T-helper 1 cell treated with Interleukin-12 subunit alpha and Interleukin-12 subunit beta and Interleukin-4 antibody, amounts not matched to agents 30 μg/mL and 1 μg/mL, for 36 hours (primary cell): Measurements from ENCODE around the gene DPH1.
A peak's percentile ranks its signal among the peaks of the same experiment; 100 is the strongest.
"Not testable (repeated sequence)": the region's sequence is repeated elsewhere in the genome, so short reads cannot be mapped to it uniquely, and the experiment has no call there.

Experiments used
- H3K27ac Mint-ChIP-seq: one replicate; pipeline ENCODE4 v1.8.0; 2021; ENCODE audit warnings: mild to moderate bottlenecking, mixed read lengths
- H3K27me3 Mint-ChIP-seq: one replicate; pipeline ENCODE4 v1.8.0; 2021; ENCODE audit warnings: low read depth, mixed read lengths
- H3K36me3 Mint-ChIP-seq: one replicate; pipeline ENCODE4 v1.8.0; 2021; ENCODE audit warnings: low read depth, mixed read lengths
- H3K4me1 Mint-ChIP-seq: one replicate; pipeline ENCODE4 v1.8.0; 2021; ENCODE audit warnings: low read depth, mixed read lengths
- H3K4me3 Mint-ChIP-seq: one replicate; pipeline ENCODE4 v1.8.0; 2021; ENCODE audit warnings: mild to moderate bottlenecking, moderate library complexity, mixed read lengths
- H3K9me3 Mint-ChIP-seq: one replicate; pipeline ENCODE4 v1.8.0; 2021; ENCODE audit warnings: mixed read lengths

Gene DPH1

DNA sequence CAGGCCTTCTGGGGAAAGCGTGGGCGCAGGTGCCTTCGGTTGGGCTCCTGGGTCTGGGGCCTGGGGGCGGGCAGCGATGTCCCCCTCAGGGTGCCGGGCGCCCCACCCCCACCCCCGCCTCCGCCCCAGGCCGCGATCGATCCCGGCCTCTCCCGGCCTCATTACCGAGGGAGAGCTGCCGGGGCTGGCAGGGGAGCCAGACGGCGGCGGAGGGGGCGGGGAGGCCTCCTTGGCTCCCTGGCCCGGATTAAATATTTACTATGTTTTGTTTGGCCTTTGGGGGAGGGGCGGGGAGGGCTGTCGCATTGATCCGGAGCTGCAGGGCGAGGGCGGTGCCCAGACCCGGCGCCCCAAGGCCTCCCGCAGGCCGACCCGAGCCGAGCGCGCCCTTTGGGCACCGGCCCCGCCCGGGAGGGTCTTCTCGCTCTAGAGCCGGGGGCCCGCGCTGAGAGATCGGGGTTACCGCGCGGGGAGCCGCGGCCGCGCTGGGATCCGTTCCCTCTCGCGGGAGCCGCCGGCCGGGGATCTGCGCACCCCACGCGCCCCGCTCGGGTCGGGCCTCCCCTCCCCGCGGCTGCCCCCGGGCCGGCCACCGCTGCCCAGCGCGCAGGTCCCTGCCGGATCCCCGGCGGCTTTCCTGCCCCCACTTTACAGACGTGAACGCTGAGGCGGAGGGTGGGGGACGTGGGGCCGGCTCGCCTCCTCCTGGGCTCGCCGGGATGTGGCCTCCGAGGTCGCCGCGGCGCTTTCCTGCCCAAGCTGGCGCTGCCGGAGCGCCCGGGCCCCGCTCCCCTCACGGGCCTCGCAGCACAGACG, 31.8 kb upstream of the DPH1 start:
- Mint-ChIP-seq H3K9me3 (no peaks in the 10 kb centered on the region), H3K4me1 (no peaks in the 10 kb centered on the region), H3K27me3 (peaks cover 36% of the 10 kb centered on the region), H3K4me3 (no peak overlapping the region), H3K36me3 (no peaks in the 10 kb centered on the region), H3K27ac (no peak overlapping the region)

DNA sequence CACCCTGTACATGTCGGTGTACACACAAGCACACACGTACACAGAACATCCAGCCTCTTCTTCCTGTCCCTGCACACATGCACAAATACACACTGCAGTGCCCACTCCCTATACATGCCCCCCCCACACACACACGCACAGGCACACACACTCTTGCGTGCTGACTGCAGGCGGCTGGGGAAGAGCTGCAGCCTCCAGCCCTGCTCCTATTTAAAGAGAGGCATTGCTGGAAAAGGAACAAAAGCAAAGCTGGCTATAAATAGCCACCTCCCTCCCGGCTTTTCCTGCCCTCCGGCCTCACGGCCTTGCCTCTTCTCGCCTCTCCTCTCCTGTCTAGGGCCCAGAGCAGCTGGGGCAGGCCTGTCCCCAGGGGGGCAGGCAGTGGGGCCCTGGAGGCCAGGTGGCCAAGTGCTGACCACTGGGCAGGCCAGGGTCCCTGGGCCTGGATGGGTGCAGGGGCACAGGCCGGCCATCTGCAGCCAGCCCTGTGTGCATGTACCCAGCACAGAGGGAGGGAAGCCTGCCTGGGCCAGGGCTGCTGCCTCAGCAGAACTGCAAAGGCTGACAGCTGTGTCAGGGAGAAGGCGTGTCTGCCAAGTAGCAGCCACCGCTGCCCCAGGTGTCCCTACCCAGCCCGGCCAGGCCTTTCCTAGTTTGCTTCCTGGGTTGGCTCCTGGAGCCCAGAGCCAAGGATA, 30.2 kb upstream of the DPH1 start:
- no peaks in the 10 kb centered on the region for H3K9me3 Mint-ChIP-seq
- no peak overlapping the region for H3K27ac Mint-ChIP-seq
- H3K27me3 Mint-ChIP-seq, result peaks cover 36% of the 10 kb centered on the region
- H3K4me3 Mint-ChIP-seq, result peak overlapping the region; percentile 16
- H3K36me3 Mint-ChIP-seq, result no peaks in the 10 kb centered on the region
- H3K4me1 Mint-ChIP-seq, result no peaks in the 10 kb centered on the region

GRCh38 chr17:2002767-2003329, 27.1 kb upstream of the DPH1 start:
- Mint-ChIP-seq H3K4me3 (no peak overlapping the region), H3K9me3 (no peaks in the 10 kb centered on the region), H3K27ac (no peak overlapping the region), H3K27me3 (peaks cover 12% of the 10 kb centered on the region), H3K4me1 (no peaks in the 10 kb centered on the region), H3K36me3 (no peaks in the 10 kb centered on the region)

DNA sequence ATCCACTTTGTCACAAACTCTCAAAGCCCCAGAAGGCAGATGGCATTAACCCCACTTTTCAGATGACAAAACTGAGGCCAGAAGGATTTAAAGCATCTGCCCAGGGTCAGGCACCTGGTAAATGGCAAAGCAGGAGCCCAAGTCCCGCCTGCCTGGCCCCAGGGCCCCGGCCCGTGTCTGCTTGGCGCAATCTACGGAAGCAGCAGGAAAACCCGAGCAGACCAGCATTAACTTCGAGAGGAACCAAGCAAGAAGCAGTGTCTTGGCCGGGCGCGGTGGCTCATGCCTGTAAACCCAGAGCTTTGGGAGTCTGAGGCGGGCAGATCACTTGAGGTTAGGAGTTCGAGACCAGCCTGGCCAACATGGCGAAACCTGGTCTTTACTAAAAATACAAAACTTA, 26.4 kb upstream of the DPH1 start:
- Mint-ChIP-seq H3K9me3 (no peaks in the 10 kb centered on the region), H3K36me3 (no peaks in the 10 kb centered on the region), H3K27ac (no peak overlapping the region), H3K27me3 (peaks cover 12% of the 10 kb centered on the region), H3K4me1 (no peaks in the 10 kb centered on the region), H3K4me3 (no peak overlapping the region)

DNA sequence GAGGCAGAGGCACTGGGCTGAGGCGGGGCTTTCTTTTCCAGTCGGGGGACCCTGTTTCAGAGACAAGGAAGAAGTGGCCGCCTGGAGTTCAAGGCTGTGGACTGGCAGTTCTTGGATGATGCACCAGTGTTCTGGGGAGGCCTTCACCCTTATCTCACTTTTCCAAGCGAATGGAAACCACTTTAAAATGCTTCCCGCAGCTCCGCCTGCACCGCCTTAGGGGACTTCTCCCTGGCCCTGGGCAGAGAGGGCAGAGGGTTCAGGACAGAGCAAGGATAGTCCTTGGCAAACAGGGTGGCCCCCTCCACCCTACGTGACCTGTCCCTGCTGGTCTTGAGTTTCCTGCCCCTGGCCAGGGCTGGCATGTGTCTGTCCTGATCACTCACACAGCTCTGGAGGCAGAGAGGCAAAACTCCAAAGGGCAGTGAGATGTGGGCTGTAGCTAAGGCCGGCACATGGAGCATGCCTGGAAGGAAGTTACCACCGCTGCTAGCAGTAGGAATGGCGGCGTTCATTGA, 25.5 kb upstream of the DPH1 start:
- H3K36me3 Mint-ChIP-seq, result no peaks in the 10 kb centered on the region
- no peak overlapping the region for H3K4me3 Mint-ChIP-seq
- no peaks in the 10 kb centered on the region for H3K9me3 Mint-ChIP-seq
- H3K27me3 Mint-ChIP-seq, result peaks cover 3% of the 10 kb centered on the region
- no peaks in the 10 kb centered on the region for H3K4me1 Mint-ChIP-seq
- H3K27ac Mint-ChIP-seq, result no peak overlapping the region

- Mint-ChIP-seq H3K36me3 (no peaks in the 10 kb centered on the region), H3K4me3 (no peak overlapping the region), H3K27ac (no peak overlapping the region), H3K9me3 (no peaks in the 10 kb centered on the region), H3K27me3 (peaks cover 14% of the 10 kb centered on the region), H3K4me1 (peaks cover 3% of the 10 kb centered on the region)
These were observed 21.4 kb upstream of the DPH1 start for GRCh38 chr17:2008332-2009126.

DNA sequence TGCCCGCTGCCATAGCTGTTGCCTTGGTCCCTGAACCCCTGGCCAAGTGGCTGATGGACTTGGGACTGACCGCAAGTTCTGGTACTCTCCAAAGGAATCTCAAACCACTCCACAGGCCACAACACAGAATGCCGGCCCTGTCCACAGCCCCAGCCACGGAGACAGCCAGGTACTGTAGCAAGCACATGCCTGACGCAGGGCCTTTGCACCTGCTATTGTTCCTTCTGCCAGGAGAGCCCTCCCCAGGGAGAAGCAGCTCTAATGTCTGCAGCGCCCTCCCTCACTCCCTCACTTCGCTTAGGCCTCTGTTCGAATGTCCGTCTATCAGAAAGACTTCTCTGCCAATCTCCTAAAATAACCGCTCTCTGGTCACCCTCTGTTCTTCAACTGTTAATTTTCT, 20.2 kb upstream of the DPH1 start:
- Mint-ChIP-seq H3K36me3 (no peaks in the 10 kb centered on the region), H3K9me3 (no peaks in the 10 kb centered on the region), H3K4me3 (no peak overlapping the region), H3K27ac (no peak overlapping the region), H3K27me3 (peaks cover 17% of the 10 kb centered on the region), H3K4me1 (peaks cover 3% of the 10 kb centered on the region)

GRCh38 chr17:2011411-2012371, 18.3 kb upstream of the DPH1 start:
- Mint-ChIP-seq H3K9me3 (no peaks in the 10 kb centered on the region), H3K36me3 (no peaks in the 10 kb centered on the region), H3K4me3 (no peak overlapping the region), H3K4me1 (peaks cover 3% of the 10 kb centered on the region), H3K27ac (no peak overlapping the region), H3K27me3 (peaks cover 17% of the 10 kb centered on the region)

DNA sequence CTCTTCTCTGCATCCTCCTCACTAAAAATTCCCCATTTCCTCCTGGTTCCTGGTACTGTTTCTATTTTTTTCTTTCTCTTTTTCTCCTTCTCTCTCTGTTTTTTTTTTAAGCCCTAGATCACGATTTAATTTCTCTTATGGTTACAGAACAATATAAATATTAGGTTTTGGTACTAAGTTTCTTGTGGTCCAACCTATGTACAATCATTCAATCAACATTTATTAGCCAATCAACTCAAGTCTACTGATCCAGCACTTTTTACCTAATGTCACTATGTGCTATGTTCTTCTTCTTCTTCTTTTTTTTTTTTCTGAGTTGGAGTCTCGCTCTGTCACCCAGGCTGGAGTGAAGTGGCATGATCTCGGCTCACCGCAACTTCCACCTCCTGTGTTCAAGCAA, 17.5 kb upstream of the DPH1 start:
- Mint-ChIP-seq H3K36me3 (no peaks in the 10 kb centered on the region), H3K4me3 (no peak overlapping the region), H3K4me1 (peaks cover 3% of the 10 kb centered on the region), H3K27ac (no peak overlapping the region), H3K27me3 (peaks cover 17% of the 10 kb centered on the region), H3K9me3 (no peaks in the 10 kb centered on the region)

DNA sequence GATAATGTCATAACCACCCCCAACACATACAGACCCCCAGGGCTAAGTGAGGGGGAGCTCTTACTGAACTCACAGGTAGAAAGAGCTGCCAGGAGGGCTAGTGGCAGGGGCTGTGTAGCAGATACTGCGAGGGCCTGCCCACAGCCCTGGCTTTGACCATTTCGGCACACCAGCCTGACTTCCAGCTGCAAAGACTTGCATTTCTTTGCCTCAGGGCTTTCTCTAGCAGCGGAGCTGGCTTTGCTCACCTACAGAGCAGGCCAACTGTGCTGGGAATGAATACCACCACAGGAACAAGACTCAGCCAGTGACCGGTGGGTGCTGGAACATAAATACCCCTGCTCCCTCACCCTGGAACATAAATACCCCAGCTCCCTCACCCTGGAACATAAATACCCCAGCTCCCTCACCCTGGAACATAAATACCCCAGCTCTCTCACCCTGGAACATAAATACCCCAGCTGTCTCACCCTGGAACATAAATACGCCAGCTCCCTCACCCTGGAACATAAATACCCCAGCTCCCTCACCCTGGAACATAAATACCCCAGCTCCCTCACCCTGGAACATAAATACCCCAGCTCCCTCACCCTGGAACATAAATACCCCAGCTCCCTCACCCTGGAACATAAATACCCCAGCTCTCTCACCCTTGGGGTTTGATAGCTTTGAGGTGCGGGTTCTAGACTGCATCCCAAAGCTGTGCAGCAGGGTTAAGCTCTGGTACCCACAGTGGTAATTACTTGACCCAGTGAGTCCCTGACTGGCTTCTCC, 16.5 kb upstream of the DPH1 start:
- not testable (repeated sequence) for H3K27ac Mint-ChIP-seq, H3K36me3 Mint-ChIP-seq, H3K4me3 Mint-ChIP-seq, H3K4me1 Mint-ChIP-seq, H3K9me3 Mint-ChIP-seq
- peaks cover 26% of the 10 kb centered on the region for H3K27me3 Mint-ChIP-seq

DNA sequence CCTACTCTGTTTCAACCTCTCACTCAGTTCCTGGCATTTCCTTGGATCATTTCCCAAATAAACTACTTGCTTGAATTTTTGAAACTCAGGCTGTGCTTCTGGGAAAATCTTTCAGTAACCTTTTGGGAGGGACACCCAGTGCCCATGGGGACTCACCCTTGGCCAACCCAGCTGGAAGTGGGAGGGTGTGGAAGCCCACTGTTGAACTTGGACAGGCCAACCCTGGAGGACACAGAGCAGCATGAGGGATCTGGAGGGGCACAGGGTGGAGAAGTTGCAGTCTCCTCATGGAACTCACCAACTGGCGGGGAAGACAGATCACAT, 16.0 kb upstream of the DPH1 start:
- no peak overlapping the region for H3K27ac Mint-ChIP-seq
- H3K27me3 Mint-ChIP-seq, result peaks cover 29% of the 10 kb centered on the region
- no peaks in the 10 kb centered on the region for H3K36me3 Mint-ChIP-seq
- H3K4me1 Mint-ChIP-seq, result peaks cover 3% of the 10 kb centered on the region
- no peak overlapping the region for H3K4me3 Mint-ChIP-seq
- no peaks in the 10 kb centered on the region for H3K9me3 Mint-ChIP-seq

DNA sequence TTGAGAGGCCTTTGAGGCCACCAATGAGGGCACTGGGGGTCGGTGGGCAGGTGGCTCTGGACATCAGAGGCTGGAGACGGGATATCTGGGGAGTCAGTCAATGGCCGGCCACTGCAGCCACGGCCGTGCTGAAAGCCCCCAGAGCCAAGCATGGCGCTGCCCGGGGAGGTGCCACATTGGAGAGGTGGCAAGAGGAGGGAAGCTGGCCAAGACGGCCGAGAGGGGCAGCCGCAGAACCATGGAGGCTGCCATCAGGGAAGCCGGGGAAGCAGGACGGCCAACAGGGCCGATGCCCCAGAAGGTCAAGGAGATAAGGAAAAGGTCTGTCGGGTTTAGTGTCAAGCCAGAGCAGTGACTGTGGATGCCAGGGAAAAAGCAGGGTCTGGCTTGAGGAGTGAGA, 14.6 kb upstream of the DPH1 start:
- no peaks in the 10 kb centered on the region for H3K9me3 Mint-ChIP-seq
- H3K27ac Mint-ChIP-seq, result no peak overlapping the region
- no peaks in the 10 kb centered on the region for H3K36me3 Mint-ChIP-seq
- peaks cover 42% of the 10 kb centered on the region for H3K27me3 Mint-ChIP-seq
- H3K4me3 Mint-ChIP-seq, result no peak overlapping the region
- peaks cover 3% of the 10 kb centered on the region for H3K4me1 Mint-ChIP-seq

- H3K27ac Mint-ChIP-seq, result no peak overlapping the region
- no peaks in the 10 kb centered on the region for H3K36me3 Mint-ChIP-seq
- H3K4me1 Mint-ChIP-seq, result peaks cover 3% of the 10 kb centered on the region
- H3K9me3 Mint-ChIP-seq, result no peaks in the 10 kb centered on the region
- H3K27me3 Mint-ChIP-seq, result peaks cover 49% of the 10 kb centered on the region
- H3K4me3 Mint-ChIP-seq, result no peak overlapping the region
These were observed 13.5 kb upstream of the DPH1 start for GRCh38 chr17:2016494-2016893.
